Left lung (tissue), 10 donors: Measurements from ENCODE around the gene ZNF182. TPM values are rescaled to one million over a fixed set of nuclear protein-coding genes. Genes with fewer than 3 reads are reported as not detected.
A peak's percentile ranks its signal among the peaks of the same experiment; 100 is the strongest.
"Not testable (repeated sequence)": the region's sequence is repeated elsewhere in the genome, so short reads cannot be mapped to it uniquely, and the experiment has no call there.

Experiments used
- ATAC-seq: fragments of 200-7000 bp; cut with Tn5 transposase; one replicate; pipeline ENCODE4 v1.9.1; 2020; ENCODE audit warnings: moderate library complexity
- DNase-seq, 4 donors: peaks; one replicate each; pipeline ENCODE4 v3.0.0-alpha.2; 2013 to 2020
- H3K27ac ChIP-seq, 2 donors: fragments of 200-600 bp; sonication (generic) in 1 of 2; one replicate each; pipeline versions ENCODE4 v1.5.0 to v1.8.0; 2020 to 2021
- H3K27me3 ChIP-seq, 2 donors: fragments of 200-600 bp; sonication (generic) in 1 of 2; one replicate each; pipeline versions ENCODE4 v1.5.0 to v1.8.0; 2020 to 2021
- H3K36me3 ChIP-seq, 2 donors: fragments of 200-600 bp; sonication (generic) in 1 of 2; one replicate each; pipeline versions ENCODE4 v1.5.0 to v1.8.0; 2020 to 2021
- H3K4me1 ChIP-seq, 2 donors: fragments of 200-600 bp; one replicate each; pipeline ENCODE4 v1.8.0; 2021
- H3K4me3 ChIP-seq, 2 donors: fragments of 200-600 bp; sonication (generic) in 1 of 2; one replicate each; pipeline versions ENCODE4 v1.5.0 to v1.8.0; 2020 to 2021; ENCODE audit warnings: mild to moderate bottlenecking in 1 of 2
- H3K9me3 ChIP-seq, 2 donors: fragments of 200-600 bp; sonication (generic) in 1 of 2; one replicate each; pipeline versions ENCODE4 v1.5.0 to v1.8.0; 2020 to 2021
- intact Hi-C, 2 donors: fragments of 100-400 bp; cut with DNase I; formaldehyde crosslinking; loops; one replicate each; pipeline versions ENCODE4 v1.11.2 to v1.14.2; 2022
- polyA plus RNA-seq, 6 donors: library from polyadenylated mRNA; unstranded; fragments of 120-200 nt; gene quantifications; one replicate each; pipeline ENCODE4 v1.2.1, GENCODE V29; 2013; ENCODE audit not compliant: insufficient read length in 6 of 6
- total RNA-seq, 2 donors: library from RNA; stranded (reverse); fragmentation: NEBNext Ultra II Directional; extraction: Animal tissue kit (Norgen Biotek cat#: 25700); gene quantifications; one replicate each; pipeline ENCODE4 v1.2.1, GENCODE V29; 2021
- TF ChIP-seq, protein P1 (sequence below), 2 donors: fragments of 200-600 bp; sonication (generic) in 1 of 2; IDR thresholded peaks; one replicate each; pipeline versions ENCODE4 v1.5.0 to v1.8.0; 2021; ENCODE audit warnings: antibody characterized with exemption in 2 of 2
- donor health status: DM: no; HTN: yes; CAD: no.
- donor health status: DM: no; HTN: no; CAD: no.

The ZNF182 gene
- total and polyA plus RNA-seq, 8 donors = 5.1 to 13.4 (median 10.2) TPM

DNA sequence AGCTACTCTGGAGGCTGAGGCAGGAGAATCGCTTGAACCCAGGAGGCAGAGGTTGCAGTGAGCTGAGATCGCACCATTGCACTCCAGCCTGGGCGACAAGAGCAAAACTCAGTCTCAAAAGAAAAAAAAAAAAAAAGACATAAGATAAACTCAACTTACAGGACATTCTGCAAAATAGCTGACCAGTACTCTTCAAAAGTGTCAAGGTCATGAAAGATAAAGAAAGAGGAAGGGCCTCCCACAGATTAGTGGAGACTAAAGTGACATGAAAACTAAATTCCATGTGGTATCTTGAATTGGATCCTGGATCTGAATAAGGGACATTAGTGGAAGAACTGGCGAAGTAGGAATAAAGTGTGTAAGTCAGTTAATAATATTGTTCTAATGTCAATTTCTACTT is 63.3 kb downstream of the ZNF182 start:
- H3K9me3 ChIP-seq = no peaks in the 10 kb centered on the region
- TF ChIP-seq, protein P1, sequence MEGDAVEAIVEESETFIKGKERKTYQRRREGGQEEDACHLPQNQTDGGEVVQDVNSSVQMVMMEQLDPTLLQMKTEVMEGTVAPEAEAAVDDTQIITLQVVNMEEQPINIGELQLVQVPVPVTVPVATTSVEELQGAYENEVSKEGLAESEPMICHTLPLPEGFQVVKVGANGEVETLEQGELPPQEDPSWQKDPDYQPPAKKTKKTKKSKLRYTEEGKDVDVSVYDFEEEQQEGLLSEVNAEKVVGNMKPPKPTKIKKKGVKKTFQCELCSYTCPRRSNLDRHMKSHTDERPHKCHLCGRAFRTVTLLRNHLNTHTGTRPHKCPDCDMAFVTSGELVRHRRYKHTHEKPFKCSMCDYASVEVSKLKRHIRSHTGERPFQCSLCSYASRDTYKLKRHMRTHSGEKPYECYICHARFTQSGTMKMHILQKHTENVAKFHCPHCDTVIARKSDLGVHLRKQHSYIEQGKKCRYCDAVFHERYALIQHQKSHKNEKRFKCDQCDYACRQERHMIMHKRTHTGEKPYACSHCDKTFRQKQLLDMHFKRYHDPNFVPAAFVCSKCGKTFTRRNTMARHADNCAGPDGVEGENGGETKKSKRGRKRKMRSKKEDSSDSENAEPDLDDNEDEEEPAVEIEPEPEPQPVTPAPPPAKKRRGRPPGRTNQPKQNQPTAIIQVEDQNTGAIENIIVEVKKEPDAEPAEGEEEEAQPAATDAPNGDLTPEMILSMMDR (IDR thresholded peaks at IDR 0.05) = no peak
- no peak overlapping the region for H3K27ac ChIP-seq
- H3K4me3 ChIP-seq = no peak overlapping the region
- intact Hi-C loops = no loop called here
- no peaks in the 10 kb centered on the region for H3K27me3 ChIP-seq
- no peaks in the 10 kb centered on the region for H3K4me1 ChIP-seq
- H3K36me3 ChIP-seq = no peaks in the 10 kb centered on the region
- no peak for ATAC-seq
- DNase-seq = no peak

DNA sequence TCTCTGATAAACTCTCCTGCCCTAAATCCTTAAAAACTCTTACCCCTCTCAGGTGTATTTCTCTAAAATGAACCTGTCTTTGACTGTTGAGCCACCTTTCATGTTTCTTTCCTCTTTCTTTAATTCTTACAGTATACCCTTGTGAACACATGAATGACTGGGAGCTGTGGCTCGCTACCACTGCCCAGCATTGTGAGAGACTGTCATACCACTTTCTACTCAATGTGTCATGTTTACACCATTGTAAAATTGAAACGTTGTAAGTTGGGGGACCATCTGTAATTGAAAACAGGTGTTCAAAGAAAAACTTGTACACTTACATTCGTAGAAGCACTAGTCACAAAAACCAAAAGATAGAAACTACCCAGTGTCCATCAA is 66.9 kb downstream of the ZNF182 start:
- no peaks in the 10 kb centered on the region for H3K4me1 ChIP-seq
- intact Hi-C loops = no loop called here
- ATAC-seq = no peak
- no peak overlapping the region for H3K4me3 ChIP-seq
- DNase-seq = no peak
- H3K27me3 ChIP-seq = no peaks in the 10 kb centered on the region
- no peaks in the 10 kb centered on the region for H3K9me3 ChIP-seq
- H3K27ac ChIP-seq = no peak overlapping the region
- TF ChIP-seq, protein P1 (IDR thresholded peaks at IDR 0.05) = no peak
- H3K36me3 ChIP-seq = no peaks in the 10 kb centered on the region

DNA sequence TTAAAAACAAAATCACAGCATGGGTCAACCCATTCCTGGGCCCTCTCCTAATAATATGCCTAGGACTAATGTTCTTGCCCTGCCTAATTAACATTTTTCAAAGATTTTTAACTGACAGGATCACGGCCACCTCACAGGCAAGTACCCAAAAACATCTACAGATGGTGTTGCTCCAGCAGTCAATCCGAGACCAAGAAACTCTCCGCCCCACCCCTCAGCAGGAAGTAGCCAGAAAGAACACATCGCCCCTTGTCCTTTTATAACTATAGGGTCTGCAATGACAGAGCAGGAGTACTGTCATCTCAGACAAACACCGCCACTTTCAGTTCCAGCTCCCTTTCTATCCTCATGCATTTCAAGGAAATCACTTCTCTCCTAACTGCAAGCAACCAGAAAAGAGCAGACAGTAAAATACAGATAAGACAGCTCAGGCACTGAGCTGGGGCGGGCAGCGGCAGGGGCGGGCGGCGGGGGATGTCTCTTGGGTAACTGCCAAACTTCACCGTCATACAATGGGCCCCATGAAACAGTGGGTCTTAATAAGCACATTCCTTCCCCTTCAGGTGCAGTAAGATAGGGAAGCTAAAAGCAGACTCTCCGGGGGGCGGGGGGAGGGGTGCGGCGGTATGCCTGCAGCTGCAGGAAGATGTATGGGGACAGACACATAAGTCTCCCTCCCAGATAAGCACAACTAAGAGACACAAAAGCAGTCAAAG is 67.4 kb downstream of the ZNF182 start:
- intact Hi-C loops = no loop called here
- no peak for ATAC-seq
- Histone ChIP-seq H3K27me3 (no peaks in the 10 kb centered on the region), H3K4me1 (no peaks in the 10 kb centered on the region), H3K27ac (no peak overlapping the region), H3K4me3 (no peak overlapping the region), H3K9me3 (no peaks in the 10 kb centered on the region), H3K36me3 (no peaks in the 10 kb centered on the region)
- DNase-seq = peak in 2 of 4 donors; percentile 4 to 19
- TF ChIP-seq, protein P1 (IDR thresholded peaks at IDR 0.05) = no peak

- no peaks in the 10 kb centered on the region for H3K36me3 ChIP-seq
- no peaks in the 10 kb centered on the region for H3K9me3 ChIP-seq
- H3K4me1 ChIP-seq = no peaks in the 10 kb centered on the region
- DNase-seq = peak in 2 of 4 donors; percentile 12 to 23
- no peak overlapping the region for H3K4me3 ChIP-seq
- no peak overlapping the region for H3K27ac ChIP-seq
- no peaks in the 10 kb centered on the region for H3K27me3 ChIP-seq
- no peak for ATAC-seq
- TF ChIP-seq, protein P1 (IDR thresholded peaks at IDR 0.05) = no peak
- intact Hi-C loops = no loop called here
Measured at GRCh38 chrX:47933946-47934345, 69.8 kb downstream of the ZNF182 start.

DNA sequence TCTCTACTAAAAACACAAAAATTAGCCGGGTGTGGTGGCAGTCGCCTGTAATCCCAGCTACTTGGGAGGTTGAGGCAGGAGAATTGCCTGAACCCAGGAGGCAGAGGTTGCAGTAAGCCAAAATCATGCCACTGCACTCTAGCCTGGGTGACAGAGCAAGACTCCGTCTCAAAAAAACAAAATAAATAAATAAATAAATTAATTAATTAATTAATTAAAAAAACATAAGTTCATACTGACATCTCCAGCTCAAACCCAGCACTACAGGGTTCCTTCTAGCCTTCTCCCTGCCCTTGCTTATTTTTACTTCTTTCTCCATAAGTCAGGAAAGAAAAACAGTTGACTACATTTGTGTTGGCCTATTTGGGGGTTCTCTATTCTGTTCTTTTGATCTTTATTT is 71.8 kb downstream of the ZNF182 start:
- H3K27ac ChIP-seq, DNase-seq, H3K9me3 ChIP-seq, ATAC-seq, H3K27me3 ChIP-seq, H3K4me1 ChIP-seq, H3K4me3 ChIP-seq, intact Hi-C loops, H3K36me3 ChIP-seq: not testable (repeated sequence)

DNA sequence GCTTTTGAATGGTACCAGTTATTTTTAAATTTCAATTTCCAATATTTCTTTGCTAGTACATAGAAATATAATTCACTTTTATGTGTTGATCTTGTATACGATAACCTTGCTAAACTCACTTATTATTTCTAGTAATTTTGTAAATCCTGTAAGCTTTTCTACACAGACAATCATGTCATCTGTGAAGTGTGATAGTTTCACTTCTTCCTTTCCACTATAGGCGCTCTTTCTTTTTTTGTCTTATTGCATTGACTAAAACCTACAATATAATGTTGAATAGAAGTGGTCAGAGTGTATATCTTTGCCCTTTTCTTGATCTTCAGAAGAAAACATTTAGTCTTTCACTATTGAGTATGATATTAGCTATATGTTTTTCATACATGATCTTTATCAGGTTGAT is 76.6 kb downstream of the ZNF182 start:
- DNase-seq (no peak), ATAC-seq (no peak)
- intact Hi-C loops = no loop called here
- Histone ChIP-seq H3K4me3 (no peak overlapping the region), H3K36me3 (no peaks in the 10 kb centered on the region), H3K9me3 (no peaks in the 10 kb centered on the region), H3K27ac (no peak overlapping the region), H3K27me3 (no peaks in the 10 kb centered on the region), H3K4me1 (no peaks in the 10 kb centered on the region)
- TF ChIP-seq, protein P1 (IDR thresholded peaks at IDR 0.05) = no peak
